Measurements from ENCODE around the gene USP40. TPM values are rescaled to one million over a fixed set of nuclear protein-coding genes. Genes with fewer than 3 reads are reported as not detected.

Gene USP40
- total and polyA plus RNA-seq, 10 of the 15 experiments (the other 5 are each of a cell fraction or from before 2014, with no cell fraction given) = 3.4 to 20.8 (median 15.2) TPM

GRCh38 chr2:233428008-233428407 lies 138.6 kb downstream of the USP40 start:
- SMC1A ChIA-PET (ENCODE audit: uncharacterized antibody, unreplicated experiment) = interaction anchor here (2.2 kb wide), 1 partner anchor 9 kb away, joined by 10 read pairs; no protein-coding TSS in a partner anchor
- H3K9me3 ChIP-seq (replicated peaks; ENCODE audit: control insufficient read depth, insufficient read depth, low read length) = peaks cover 6% of the 10 kb centered on the region
- RAD21 ChIA-PET (ENCODE audit: unreplicated experiment) = no interaction called here
- ATAC-seq = no peak
- peaks cover 29% of the 10 kb centered on the region for H3K79me2 ChIP-seq (ENCODE audit: control insufficient read depth, insufficient read depth, low read length)
- in situ Hi-C loops (cut with MboI) (no loop called here), intact Hi-C loops (cut with micrococcal nuclease; ENCODE audit: unreplicated experiment) (no loop called here)
- FAIRE-seq = no peak
- H3K27me3 ChIP-seq (replicated peaks in 1 of 2; ENCODE audit: control insufficient read depth in 2 of 2, insufficient read depth in 2 of 2, low read length in 1 of 2) = no peaks in the 10 kb centered on the region
- H3K4me2 ChIP-seq (ENCODE audit: control insufficient read depth, insufficient read depth) = no peak overlapping the region
- TF ChIP-seq ATF7 (IDR thresholded peaks at IDR 0.05; ENCODE audit: low read depth) (no peak), FOS (IDR thresholded peaks at IDR 0.05; ENCODE audit: borderline replicate concordance, extremely low read depth, insufficient read length) (no peak), CEBPZ (IDR thresholded peaks at IDR 0.05; ENCODE audit: low read depth, low read length) (no peak), FOXK2 (IDR thresholded peaks at IDR 0.05) (no peak), RB1 (IDR thresholded peaks at IDR 0.05; ENCODE audit: borderline replicate concordance) (no peak), IKZF2 (IDR thresholded peaks at IDR 0.05) (no peak), GABPA (IDR thresholded peaks at IDR 0.05; ENCODE audit: low read depth) (no peak), ESRRA (IDR thresholded peaks at IDR 0.05; ENCODE audit: low read length) (no peak), TAF1 (IDR thresholded peaks at IDR 0.05; ENCODE audit: borderline replicate concordance, low read depth, low read length) (no peak), MYC (IDR thresholded peaks at IDR 0.05; ENCODE audit: insufficient read depth, insufficient read length, insufficient replicate concordance, low read length, severe bottlenecking) (no peak), PAX8 (IDR thresholded peaks at IDR 0.05) (no peak), ZSCAN29 (IDR thresholded peaks at IDR 0.05) (no peak)
- CTCF ChIA-PET = interaction anchor here (1.0 to 15.3 kb wide), 2 partner anchors 15 to 24 kb away, joined by 7 to 135 read pairs; no protein-coding TSS in a partner anchor
- peaks cover 1 to 17% of the 10 kb centered on the region in 2 experiments; a peak in 3 of 4 replicates for H3K36me3 ChIP-seq (ENCODE audit: control insufficient read depth in 2 of 2, insufficient read depth in 2 of 2, low read length in 1 of 2)
- H4K20me1 ChIP-seq (ENCODE audit: control insufficient read depth, insufficient read depth) = no peaks in the 10 kb centered on the region
- no peak overlapping the region for H2AFZ ChIP-seq (ENCODE audit: control insufficient read depth, low read depth, low read length)
- POLR2A ChIA-PET = no interaction called here
- no peak overlapping the region for H3K9ac ChIP-seq (ENCODE audit: control insufficient read depth, insufficient read depth, low read length)
- no peaks in the 10 kb centered on the region for H3K4me1 ChIP-seq (ENCODE audit: control insufficient read depth, insufficient read depth, low read length)
- 79% methylated on average over 3 of the region's 3 CpGs for WGBS (ENCODE audit: insufficient coverage, insufficient replicate concordance, low lambda C conversion rate, missing lambda C conversion rate)
- BruUV-seq (replicated peaks) = no TSS peak
- DNase-seq (ENCODE audit: low read depth, low spot score) = no peak
- no peak overlapping the region for H3K4me3 ChIP-seq
- H3K27ac ChIP-seq (ENCODE audit: control insufficient read depth, insufficient read depth) = no peak overlapping the region

All from GM12878 (cell line).